Measurements from ENCODE around the gene CORIN. TPM values are rescaled to one million over a fixed set of nuclear protein-coding genes. Genes with fewer than 3 reads are reported as not detected.
"Not testable (repeated sequence)": the region's sequence is repeated elsewhere in the genome, so short reads cannot be mapped to it uniquely, and the experiment has no call there.

Gene CORIN
- total and polyA plus RNA-seq, 8 donors = 0.05 to 1.1 (median 0.23) TPM; not detected in 1

DNA sequence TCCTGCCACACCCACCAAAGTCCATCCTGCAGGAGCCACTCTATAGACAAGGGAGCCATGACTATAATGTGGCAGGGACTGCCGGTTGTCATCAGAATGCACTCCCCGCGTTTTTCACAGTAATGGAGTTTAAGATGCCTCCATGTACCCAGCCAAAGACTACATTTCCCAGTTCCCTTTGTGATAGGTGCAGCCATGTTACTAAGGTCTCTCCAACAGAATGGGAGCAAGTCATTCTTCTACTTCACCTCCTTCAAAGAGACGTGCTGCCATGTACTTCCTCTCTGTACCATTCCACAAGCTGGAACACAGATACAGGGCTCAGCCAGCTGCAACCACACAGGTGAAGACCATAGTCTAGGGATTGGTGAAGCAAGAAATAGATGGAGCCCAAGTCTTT lies 126.7 kb downstream of the CORIN start:
- no peak for FAIRE-seq
- Histone ChIP-seq H3K9me3 (no peaks in the 10 kb centered on the region), H3K27ac (no peak overlapping the region), H3K4me1 (peaks cover 0 to 4% (median 0%) of the 10 kb centered on the region in 3 donors), H3K36me3 (no peaks in the 10 kb centered on the region), H3K4me3 (no peak overlapping the region), H3K27me3 (no peaks in the 10 kb centered on the region)
- intact Hi-C loops (cut with DNase I) = loop anchor here in 1 of 3 donors (1.0 kb wide), 1 partner anchor 111 kb away; no protein-coding TSS in a partner anchor
- ATAC-seq = no peak
- WGBS, 2 donors = 82 to 83% methylated on average over 4 of the region's 4 CpGs
- TF ChIP-seq, protein P1, sequence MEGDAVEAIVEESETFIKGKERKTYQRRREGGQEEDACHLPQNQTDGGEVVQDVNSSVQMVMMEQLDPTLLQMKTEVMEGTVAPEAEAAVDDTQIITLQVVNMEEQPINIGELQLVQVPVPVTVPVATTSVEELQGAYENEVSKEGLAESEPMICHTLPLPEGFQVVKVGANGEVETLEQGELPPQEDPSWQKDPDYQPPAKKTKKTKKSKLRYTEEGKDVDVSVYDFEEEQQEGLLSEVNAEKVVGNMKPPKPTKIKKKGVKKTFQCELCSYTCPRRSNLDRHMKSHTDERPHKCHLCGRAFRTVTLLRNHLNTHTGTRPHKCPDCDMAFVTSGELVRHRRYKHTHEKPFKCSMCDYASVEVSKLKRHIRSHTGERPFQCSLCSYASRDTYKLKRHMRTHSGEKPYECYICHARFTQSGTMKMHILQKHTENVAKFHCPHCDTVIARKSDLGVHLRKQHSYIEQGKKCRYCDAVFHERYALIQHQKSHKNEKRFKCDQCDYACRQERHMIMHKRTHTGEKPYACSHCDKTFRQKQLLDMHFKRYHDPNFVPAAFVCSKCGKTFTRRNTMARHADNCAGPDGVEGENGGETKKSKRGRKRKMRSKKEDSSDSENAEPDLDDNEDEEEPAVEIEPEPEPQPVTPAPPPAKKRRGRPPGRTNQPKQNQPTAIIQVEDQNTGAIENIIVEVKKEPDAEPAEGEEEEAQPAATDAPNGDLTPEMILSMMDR (IDR thresholded peaks at IDR 0.05) = no peak
- DNase-seq = no peak

DNA sequence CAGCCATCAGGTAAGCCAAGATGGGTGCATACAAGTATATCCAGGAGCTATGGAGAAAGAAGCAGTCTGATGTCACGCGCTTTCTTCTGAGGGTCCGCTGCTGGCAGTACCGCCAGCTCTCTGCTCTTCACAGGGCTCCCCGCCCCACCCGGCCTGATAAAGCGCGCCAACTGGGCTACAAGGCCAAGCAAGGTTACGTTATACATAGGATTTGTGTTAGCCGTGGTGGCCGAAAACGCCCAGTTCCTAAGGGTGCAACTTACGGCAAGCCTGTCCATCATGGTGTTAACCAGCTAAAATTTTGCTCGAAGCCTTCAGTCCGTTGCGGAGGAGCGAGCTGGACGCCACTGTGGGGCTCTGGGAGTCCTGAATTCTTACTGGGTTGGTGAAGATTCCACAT lies 131.5 kb downstream of the CORIN start:
- H3K27me3 ChIP-seq, FAIRE-seq, H3K9me3 ChIP-seq, H3K27ac ChIP-seq, H3K4me3 ChIP-seq, ATAC-seq, H3K36me3 ChIP-seq: not testable (repeated sequence)
- intact Hi-C loops (cut with DNase I) = loop anchor here in 1 of 3 donors (10.0 kb wide), 1 partner anchor 128 kb away; the partner anchor contains the start of gene CORIN
- DNase-seq = peak in 1 of 6 donors; percentile 44
- H3K4me1 ChIP-seq = peaks cover 0 to 12% (median 5%) of the 10 kb centered on the region in 3 donors
- 92 to 95% methylated on average over 18 of the region's 18 CpGs for WGBS, 2 donors

DNA sequence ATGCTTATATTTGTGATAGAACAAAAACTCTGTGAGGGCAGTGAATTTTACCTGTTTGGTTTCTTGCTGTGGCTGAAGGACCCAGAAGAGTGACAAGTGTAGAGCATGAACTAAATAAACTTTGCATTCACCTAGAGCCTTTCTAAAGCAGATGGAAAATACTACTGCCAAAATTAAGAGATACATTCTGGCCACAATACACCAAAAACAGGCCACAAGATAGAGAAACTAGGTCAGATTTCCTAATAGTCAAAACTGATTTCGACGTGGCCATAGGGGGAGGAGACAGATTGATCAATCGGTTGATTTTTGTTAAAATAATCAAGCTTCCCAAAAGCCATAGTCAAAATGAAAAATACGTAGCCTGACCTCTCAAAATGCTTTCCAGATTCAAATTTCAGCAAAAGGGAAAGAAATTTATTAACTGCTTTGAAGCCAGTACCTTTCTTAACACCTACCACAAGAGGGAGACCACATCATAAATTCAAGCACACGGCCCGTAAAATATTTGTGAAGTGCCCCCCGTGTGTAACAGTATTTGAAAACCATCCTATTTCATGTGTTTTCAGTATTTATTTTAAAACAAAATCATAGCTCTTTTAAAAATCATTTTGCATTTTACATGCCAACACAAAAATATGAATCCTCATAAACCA lies 132.4 kb downstream of the CORIN start:
- DNase-seq (no peak), FAIRE-seq (no peak), ATAC-seq (peak in 3 of 4 donors; percentile 38 to 68 (median 44))
- Histone ChIP-seq H3K27me3 (no peaks in the 10 kb centered on the region), H3K9me3 (no peaks in the 10 kb centered on the region), H3K4me3 (no peak overlapping the region), H3K36me3 (no peaks in the 10 kb centered on the region), H3K27ac (peak overlapping the region in 1 of 4 donors; percentile 35), H3K4me1 (peaks cover 0 to 12% (median 5%) of the 10 kb centered on the region in 3 donors)
- intact Hi-C loops (cut with DNase I) = loop anchor here in 1 of 3 donors (10.0 kb wide), 1 partner anchor 129 kb away; the partner anchor contains the start of gene CORIN
- TF ChIP-seq, protein P1 (IDR thresholded peaks at IDR 0.05) = peak in 1 of 4 donors; percentile 27
- 26 to 28% methylated on average over 7 of the region's 7 CpGs for WGBS, 2 donors

DNA sequence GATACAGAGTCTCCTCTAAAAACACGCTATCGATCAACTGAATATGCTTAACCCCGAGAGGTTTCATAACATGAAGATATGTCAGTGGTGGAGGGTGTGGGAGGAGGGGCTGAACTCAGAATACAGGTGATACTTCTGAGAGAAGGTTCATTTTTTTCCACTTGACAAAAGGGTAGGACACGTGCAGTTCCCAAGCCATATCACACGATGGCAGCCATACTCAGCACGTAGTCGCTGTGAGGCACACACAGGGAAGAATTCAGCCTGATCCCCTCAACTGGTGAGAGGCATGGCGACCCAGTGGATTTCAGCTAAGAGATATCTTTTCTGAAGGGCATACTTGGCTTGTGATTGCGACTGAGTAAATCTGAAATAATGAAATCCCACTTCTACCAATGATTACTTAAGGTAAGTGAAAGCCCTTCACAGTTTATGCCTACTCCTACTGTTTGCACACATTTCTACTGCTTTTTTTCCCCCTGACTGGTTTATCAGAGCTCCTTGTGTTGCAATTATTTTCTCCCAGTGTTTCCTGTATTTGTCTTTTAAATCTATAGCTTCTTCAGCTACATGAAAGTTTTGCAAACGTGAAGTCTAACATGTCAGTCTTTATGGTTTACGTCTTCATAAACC lies 133.1 kb downstream of the CORIN start:
- DNase-seq = peak; percentile 20 to 57 (median 34)
- no peaks in the 10 kb centered on the region for H3K36me3 ChIP-seq
- H3K9me3 ChIP-seq = no peaks in the 10 kb centered on the region
- no peaks in the 10 kb centered on the region for H3K27me3 ChIP-seq
- H3K4me3 ChIP-seq = no peak overlapping the region
- intact Hi-C loops (cut with DNase I) = loop anchor here in 1 of 3 donors (10.0 kb wide), 1 partner anchor 130 kb away; the partner anchor contains the start of gene CORIN
- H3K4me1 ChIP-seq = peaks cover 0 to 12% (median 5%) of the 10 kb centered on the region in 3 donors
- TF ChIP-seq, protein P1 (IDR thresholded peaks at IDR 0.05) = peak in 2 of 4 donors; percentile 12 to 22
- ATAC-seq = peak; percentile 89 to 97 (median 96)
- 22 to 24% methylated on average over 11 of the region's 11 CpGs for WGBS, 2 donors
- peak overlapping the region in 3 of 4 donors; percentile 20 to 35 (median 20) for H3K27ac ChIP-seq
- FAIRE-seq = no peak

DNA sequence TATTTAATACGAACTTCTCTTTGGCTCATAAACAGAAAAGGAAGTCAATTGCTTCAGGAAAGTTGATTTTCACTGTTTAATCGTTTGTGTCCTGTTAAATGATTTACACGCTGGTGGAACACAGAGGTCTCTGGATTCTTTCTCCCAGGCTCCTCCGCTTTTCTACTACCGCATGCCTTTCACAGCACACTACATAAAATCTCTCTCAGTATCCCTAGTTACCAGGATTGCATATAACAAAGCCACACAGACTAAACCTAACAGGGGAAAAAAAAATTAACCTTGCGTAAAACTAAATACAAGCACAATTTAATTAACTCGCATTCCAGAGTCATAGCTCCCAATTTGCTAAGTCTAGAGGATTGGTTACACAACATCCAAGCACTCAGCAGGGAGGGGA lies 133.9 kb downstream of the CORIN start:
- no peaks in the 10 kb centered on the region for H3K9me3 ChIP-seq
- H3K27me3 ChIP-seq = no peaks in the 10 kb centered on the region
- intact Hi-C loops (cut with DNase I) = loop anchor here in 1 of 3 donors (10.0 kb wide), 1 partner anchor 131 kb away; the partner anchor contains the start of gene CORIN
- no peak overlapping the region for H3K4me3 ChIP-seq
- WGBS, 2 donors = 53 to 54% methylated on average over 7 of the region's 7 CpGs
- no peaks in the 10 kb centered on the region for H3K36me3 ChIP-seq
- peak; percentile 52 to 77 (median 65) for ATAC-seq
- DNase-seq = no peak
- FAIRE-seq = no peak
- H3K27ac ChIP-seq = peak overlapping the region; percentile 20 to 51 (median 28)
- TF ChIP-seq, protein P1 (IDR thresholded peaks at IDR 0.05) = no peak
- peaks cover 0 to 12% (median 5%) of the 10 kb centered on the region in 3 donors for H3K4me1 ChIP-seq
